ENCODE data around the gene LDAH.

Gene LDAH

DNA sequence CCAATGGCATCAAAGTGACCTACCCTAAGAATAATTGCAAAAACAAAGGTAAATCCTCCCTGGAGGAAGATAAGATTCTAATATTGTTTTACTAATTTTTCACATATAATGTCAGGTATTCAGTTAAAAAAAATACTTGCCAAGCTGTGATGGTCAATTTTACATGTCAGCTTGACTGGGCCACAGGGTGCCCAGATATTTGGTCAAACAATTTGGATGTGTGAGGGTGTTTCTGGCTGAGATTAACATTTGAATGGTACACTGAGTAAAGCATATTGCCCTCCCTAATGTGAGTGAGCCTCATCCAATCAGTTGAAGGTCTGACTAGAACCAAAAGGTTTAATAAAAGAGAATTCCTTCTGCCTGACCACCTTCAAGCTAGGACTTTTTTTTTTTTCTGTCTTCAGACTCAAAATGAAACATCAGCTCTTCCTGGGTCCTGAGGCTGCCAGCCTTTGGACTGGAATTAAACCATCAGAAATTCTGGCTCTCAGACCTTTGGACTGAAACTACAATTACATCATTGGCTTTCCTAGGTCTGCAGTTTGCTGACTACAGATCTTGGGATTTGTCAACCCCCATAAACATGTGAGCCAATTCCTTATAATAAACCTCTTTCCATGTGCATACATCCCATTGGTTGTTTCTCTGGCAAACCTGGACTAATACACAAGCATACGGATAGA lies 65.4 kb downstream of the LDAH start:
- Histone ChIP-seq H3K4me3 (ENCODE audit: low read length) (no peak overlapping the region), H3K4me2 (ENCODE audit: low read depth, low read length) (no peak overlapping the region), H4K20me1 (ENCODE audit: insufficient read depth, low read length) (no peaks in the 10 kb centered on the region), H3K4me1 (ENCODE audit: low read length) (no peaks in the 10 kb centered on the region), H3K27me3 (replicated peaks; ENCODE audit: insufficient read depth, low read length) (no peaks in the 10 kb centered on the region), H3K9me2 (replicated peaks; ENCODE audit: insufficient read depth, low read length) (no peaks in the 10 kb centered on the region), H2AFZ (ENCODE audit: low read length) (no peak overlapping the region), H3F3A (ENCODE audit: insufficient read depth, low read length) (no peaks in the 10 kb centered on the region), H3K9ac (ENCODE audit: low read length) (no peak overlapping the region), H3K79me2 (ENCODE audit: low read length) (no peaks in the 10 kb centered on the region), H3K27ac (ENCODE audit: low read length) (no peak overlapping the region), H3K9me3 (replicated peaks; ENCODE audit: insufficient read depth, low read length) (no peaks in the 10 kb centered on the region), H3K36me3 (replicated peaks; ENCODE audit: insufficient read depth, low read length) (no peaks in the 10 kb centered on the region)
- no peak for DNase-seq
- TF ChIP-seq, protein P1, sequence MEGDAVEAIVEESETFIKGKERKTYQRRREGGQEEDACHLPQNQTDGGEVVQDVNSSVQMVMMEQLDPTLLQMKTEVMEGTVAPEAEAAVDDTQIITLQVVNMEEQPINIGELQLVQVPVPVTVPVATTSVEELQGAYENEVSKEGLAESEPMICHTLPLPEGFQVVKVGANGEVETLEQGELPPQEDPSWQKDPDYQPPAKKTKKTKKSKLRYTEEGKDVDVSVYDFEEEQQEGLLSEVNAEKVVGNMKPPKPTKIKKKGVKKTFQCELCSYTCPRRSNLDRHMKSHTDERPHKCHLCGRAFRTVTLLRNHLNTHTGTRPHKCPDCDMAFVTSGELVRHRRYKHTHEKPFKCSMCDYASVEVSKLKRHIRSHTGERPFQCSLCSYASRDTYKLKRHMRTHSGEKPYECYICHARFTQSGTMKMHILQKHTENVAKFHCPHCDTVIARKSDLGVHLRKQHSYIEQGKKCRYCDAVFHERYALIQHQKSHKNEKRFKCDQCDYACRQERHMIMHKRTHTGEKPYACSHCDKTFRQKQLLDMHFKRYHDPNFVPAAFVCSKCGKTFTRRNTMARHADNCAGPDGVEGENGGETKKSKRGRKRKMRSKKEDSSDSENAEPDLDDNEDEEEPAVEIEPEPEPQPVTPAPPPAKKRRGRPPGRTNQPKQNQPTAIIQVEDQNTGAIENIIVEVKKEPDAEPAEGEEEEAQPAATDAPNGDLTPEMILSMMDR (IDR thresholded peaks at IDR 0.05; ENCODE audit: low read length), result no peak
- TF ChIP-seq EZH2phosphoT487 (IDR thresholded peaks at IDR 0.05; ENCODE audit: low read length) (no peak), EZH2 (optimal IDR thresholded peaks at IDR 0.05; ENCODE audit: low read depth, low read length) (no peak)

DNA sequence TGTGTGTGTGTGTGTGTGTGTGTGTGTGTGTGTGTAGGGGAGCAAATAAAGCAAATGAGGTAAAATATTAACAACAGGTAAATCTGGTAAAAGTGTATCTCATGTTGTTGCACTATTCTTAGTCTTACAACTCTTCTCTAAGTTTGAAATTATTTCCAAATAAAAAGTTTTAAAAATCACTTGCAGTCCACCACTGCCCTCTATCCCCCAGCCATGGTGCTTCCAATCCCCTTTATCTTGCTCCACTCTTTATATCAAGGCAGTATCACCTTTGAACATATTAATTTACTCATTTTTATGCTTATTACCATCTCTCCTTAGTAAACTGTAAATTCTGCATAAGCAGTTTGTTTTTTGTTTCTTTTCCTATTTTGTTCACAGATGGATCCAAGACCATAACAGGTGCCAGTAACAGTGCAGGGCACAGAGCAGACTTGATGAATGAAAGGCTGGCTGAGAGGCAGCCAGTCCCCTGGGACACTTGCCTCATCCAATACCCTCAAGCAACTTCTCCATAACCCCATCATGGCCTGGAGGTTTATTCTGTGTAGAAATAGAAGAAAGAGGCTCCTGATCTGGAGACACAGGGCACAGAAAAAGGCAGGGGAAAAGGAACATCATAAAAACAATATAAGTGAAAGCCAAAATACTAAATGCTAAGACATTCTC lies 67.6 kb downstream of the LDAH start:
- H3K9ac ChIP-seq (ENCODE audit: low read length), result no peak overlapping the region
- TF ChIP-seq, protein P1 (IDR thresholded peaks at IDR 0.05; ENCODE audit: low read length), result no peak
- no peak for TF ChIP-seq EZH2phosphoT487 (IDR thresholded peaks at IDR 0.05; ENCODE audit: low read length)
- no peak for TF ChIP-seq EZH2 (optimal IDR thresholded peaks at IDR 0.05; ENCODE audit: low read depth, low read length)
- no peaks in the 10 kb centered on the region for H3K4me1 ChIP-seq (ENCODE audit: low read length)
- H3K27ac ChIP-seq (ENCODE audit: low read length), result no peak overlapping the region
- H3K9me3 ChIP-seq (replicated peaks; ENCODE audit: insufficient read depth, low read length), result no peaks in the 10 kb centered on the region
- H2AFZ ChIP-seq (ENCODE audit: low read length), result no peak overlapping the region
- H3K79me2 ChIP-seq (ENCODE audit: low read length), result no peaks in the 10 kb centered on the region
- H3K27me3 ChIP-seq (replicated peaks; ENCODE audit: insufficient read depth, low read length), result no peaks in the 10 kb centered on the region
- no peak for DNase-seq
- H3K9me2 ChIP-seq (replicated peaks; ENCODE audit: insufficient read depth, low read length), result no peaks in the 10 kb centered on the region
- no peaks in the 10 kb centered on the region for H4K20me1 ChIP-seq (ENCODE audit: insufficient read depth, low read length)
- H3F3A ChIP-seq (ENCODE audit: insufficient read depth, low read length), result no peaks in the 10 kb centered on the region
- H3K4me2 ChIP-seq (ENCODE audit: low read depth, low read length), result no peak overlapping the region
- no peak overlapping the region for H3K4me3 ChIP-seq (ENCODE audit: low read length)
- H3K36me3 ChIP-seq (replicated peaks; ENCODE audit: insufficient read depth, low read length), result no peaks in the 10 kb centered on the region; the same call in 1 of the 2 replicates

DNA sequence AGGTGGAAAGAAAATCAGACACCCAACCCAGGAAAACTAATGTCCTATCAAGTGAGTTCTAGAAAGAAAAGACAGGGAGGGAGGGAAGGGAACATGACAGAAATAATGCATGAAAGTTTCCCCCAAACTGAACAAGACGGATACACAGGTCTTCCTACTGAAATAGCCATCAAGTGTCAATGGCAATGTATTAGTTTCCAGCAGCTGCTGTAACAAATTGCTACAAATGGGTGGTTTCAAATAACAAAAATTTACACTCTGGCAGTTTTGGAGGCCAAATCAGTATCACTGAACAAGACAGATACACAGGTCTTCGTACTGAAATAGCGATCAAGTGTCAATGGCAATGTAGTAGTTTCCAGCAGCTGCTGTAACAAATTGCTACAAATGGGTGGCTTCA lies 70.6 kb downstream of the LDAH start:
- Histone ChIP-seq H3K9me3 (replicated peaks; ENCODE audit: insufficient read depth, low read length) (no peaks in the 10 kb centered on the region), H4K20me1 (ENCODE audit: insufficient read depth, low read length) (no peaks in the 10 kb centered on the region), H3K4me3 (ENCODE audit: low read length) (no peak overlapping the region), H2AFZ (ENCODE audit: low read length) (no peak overlapping the region), H3K36me3 (replicated peaks; ENCODE audit: insufficient read depth, low read length) (no peaks in the 10 kb centered on the region; the same call in 1 of the 2 replicates), H3K4me2 (ENCODE audit: low read depth, low read length) (no peak overlapping the region), H3K9ac (ENCODE audit: low read length) (no peak overlapping the region), H3K4me1 (ENCODE audit: low read length) (no peaks in the 10 kb centered on the region), H3F3A (ENCODE audit: insufficient read depth, low read length) (no peaks in the 10 kb centered on the region), H3K27ac (ENCODE audit: low read length) (no peak overlapping the region), H3K9me2 (replicated peaks; ENCODE audit: insufficient read depth, low read length) (no peaks in the 10 kb centered on the region), H3K27me3 (replicated peaks; ENCODE audit: insufficient read depth, low read length) (no peaks in the 10 kb centered on the region), H3K79me2 (ENCODE audit: low read length) (no peaks in the 10 kb centered on the region)
- no peak for DNase-seq
- TF ChIP-seq, protein P1 (IDR thresholded peaks at IDR 0.05; ENCODE audit: low read length), result no peak
- TF ChIP-seq EZH2phosphoT487 (IDR thresholded peaks at IDR 0.05; ENCODE audit: low read length) (no peak), EZH2 (optimal IDR thresholded peaks at IDR 0.05; ENCODE audit: low read depth, low read length) (no peak)
